Upper lobe of left lung (tissue), 4 donors: Measurements from ENCODE around the gene FAM13A.

Experiments used
- CTCF ChIP-seq, 6 experiments: fragments of 450-650 bp in 4 of 6; fragments of 200-600 bp in 2 of 6; sonication (generic) in 2 of 6; IDR thresholded peaks; one replicate each; pipeline ENCODE4 v1.5.1; 2016 to 2019; ENCODE audit warnings: antibody characterized with exemption in 6 of 6
- EP300 ChIP-seq, 4 donors: sonication (generic); formaldehyde crosslinking; IDR thresholded peaks; one replicate each; pipeline ENCODE4 v1.5.1; 2017; ENCODE audit warnings: antibody characterized with exemption in 4 of 4, control low read depth in 2 of 4
- POLR2AphosphoS5 ChIP-seq, 2 donors: sonication (generic); formaldehyde crosslinking; IDR thresholded peaks; one replicate each; pipeline ENCODE4 v1.5.1; 2017; ENCODE audit warnings: antibody characterized with exemption in 2 of 2

- TF ChIP-seq POLR2AphosphoS5 (IDR thresholded peaks at IDR 0.05) = no peak
- no peak for TF ChIP-seq CTCF (IDR thresholded peaks at IDR 0.05)
- no peak for TF ChIP-seq EP300 (IDR thresholded peaks at IDR 0.05)
Measured at GRCh38 chr4:88807499-88807898, 249.5 kb downstream of the FAM13A start.
